NCI-H82 treated with DMSO at 0.1 percent for 48 hours (cell line): ENCODE data around the gene GLG1.

Experiments used
- DNase-seq: peaks from one replicate; lab custom pipeline; 2025; ENCODE audit not compliant: unreplicated experiment; lab: John Stamatoyannopoulos, UW

Gene GLG1

GRCh38 chr16:74485916-74486315 is 121.0 kb downstream of the GLG1 start:
- DNase-seq, result peak; percentile 44

- no peak for DNase-seq
Observed at GRCh38 chr16:74480150-74481029, 126.5 kb downstream of the GLG1 start.

GRCh38 chr16:74477226-74477625 is 129.7 kb downstream of the GLG1 start:
- DNase-seq, result no peak

GRCh38 chr16:74474416-74474815 is 132.5 kb downstream of the GLG1 start:
- DNase-seq, result no peak

GRCh38 chr16:74472540-74472939 is 134.4 kb downstream of the GLG1 start:
- DNase-seq, result no peak

- no peak for DNase-seq
Observed at GRCh38 chr16:74472010-74472409, 134.9 kb downstream of the GLG1 start.

- no peak for DNase-seq
Observed at GRCh38 chr16:74469946-74470478, 136.9 kb downstream of the GLG1 start.

- no peak for DNase-seq
Observed at GRCh38 chr16:74468807-74469525, 137.9 kb downstream of the GLG1 start.

- DNase-seq, result no peak
Observed at GRCh38 chr16:74466872-74467271, 140.0 kb downstream of the GLG1 start.

GRCh38 chr16:74465851-74466685 is 140.8 kb downstream of the GLG1 start:
- no peak for DNase-seq

GRCh38 chr16:74465281-74465680 is 141.6 kb downstream of the GLG1 start:
- no peak for DNase-seq

GRCh38 chr16:74463888-74464287 is 143.0 kb downstream of the GLG1 start:
- no peak for DNase-seq

- no peak for DNase-seq
Observed at GRCh38 chr16:74462361-74462760, 144.6 kb downstream of the GLG1 start.

GRCh38 chr16:74461826-74462225 is 145.1 kb downstream of the GLG1 start:
- no peak for DNase-seq

GRCh38 chr16:74460542-74460941 is 146.4 kb downstream of the GLG1 start:
- DNase-seq, result no peak

GRCh38 chr16:74456290-74456625 is 150.7 kb downstream of the GLG1 start:
- no peak for DNase-seq

- DNase-seq, result no peak
Observed at GRCh38 chr16:74455619-74456289, 151.2 kb downstream of the GLG1 start.

- no peak for DNase-seq
Observed at GRCh38 chr16:74455213-74455612, 151.7 kb downstream of the GLG1 start.

GRCh38 chr16:74451951-74452758 is 154.8 kb downstream of the GLG1 start:
- no peak for DNase-seq
